Measurements from ENCODE around the gene DTX2. TPM values are rescaled to one million over a fixed set of nuclear protein-coding genes. Genes with fewer than 3 reads are reported as not detected.
"Not testable (repeated sequence)": the region's sequence is repeated elsewhere in the genome, so short reads cannot be mapped to it uniquely, and the experiment has no call there.

DTX2 gene
- total RNA-seq, 1 experiment from 2014 or later = 37.4 TPM

GRCh38 chr7:76471556-76472221 lies 10.2 kb downstream of the DTX2 start:
- ATAC-seq; POLR2A ChIA-PET; H3K27ac ChIP-seq (ENCODE audit: low read depth, low read length): not testable (repeated sequence)

GRCh38 chr7:76473097-76473496 lies 11.6 kb downstream of the DTX2 start:
- H3K4me2 ChIP-seq (ENCODE audit: low read length); H3K36me3 ChIP-seq (ENCODE audit: control insufficient read depth in 1 of 2, insufficient read depth in 2 of 2, low read length in 2 of 2); intact Hi-C loops (cut with micrococcal nuclease); H3K27me3 ChIP-seq (ENCODE audit: insufficient read depth, low read length); H3K9me2 ChIP-seq (ENCODE audit: insufficient read depth); ATAC-seq; H3K27ac ChIP-seq (ENCODE audit: low read depth, low read length); H3K79me2 ChIP-seq (ENCODE audit: insufficient read depth, low read length); CTCF ChIA-PET; BruUV-seq (replicated peaks); H3K4me1 ChIP-seq (ENCODE audit: control insufficient read depth in 1 of 2, insufficient read depth in 2 of 2, low read length in 2 of 2); H3K4me3 ChIP-seq (replicated peaks in 1 of 2; ENCODE audit: low read depth in 1 of 2, low read length in 2 of 2); H2AFZ ChIP-seq (ENCODE audit: low read depth, low read length, poor library complexity, severe bottlenecking); H3K9me3 ChIP-seq (ENCODE audit: control insufficient read depth in 1 of 2, insufficient read depth in 1 of 2, low read depth in 1 of 2, low read length in 2 of 2); H3K9ac ChIP-seq (ENCODE audit: low read length); RAD21 ChIA-PET (ENCODE audit: low non-redundant PET in 1 of 2, low total read pairs in 2 of 2, uncharacterized antibody in 2 of 2, unreplicated experiment in 2 of 2); DNase-seq (ENCODE audit: low read depth, low spot score); H4K20me1 ChIP-seq (ENCODE audit: insufficient read depth); POLR2A ChIA-PET: not testable (repeated sequence)

More at GRCh38 chr7:76471556-76472221, 10.2 kb downstream of the DTX2 start:
- H3K4me2 ChIP-seq (ENCODE audit: low read length); CTCF ChIA-PET; H4K20me1 ChIP-seq (ENCODE audit: insufficient read depth); H3K27me3 ChIP-seq (ENCODE audit: insufficient read depth, low read length); H3K9me3 ChIP-seq (ENCODE audit: control insufficient read depth in 1 of 2, insufficient read depth in 1 of 2, low read depth in 1 of 2, low read length in 2 of 2); BruUV-seq (replicated peaks); H3K79me2 ChIP-seq (ENCODE audit: insufficient read depth, low read length); H2AFZ ChIP-seq (ENCODE audit: low read depth, low read length, poor library complexity, severe bottlenecking); H3K9ac ChIP-seq (ENCODE audit: low read length); H3K4me1 ChIP-seq (ENCODE audit: control insufficient read depth in 1 of 2, insufficient read depth in 2 of 2, low read length in 2 of 2); H3K36me3 ChIP-seq (ENCODE audit: control insufficient read depth in 1 of 2, insufficient read depth in 2 of 2, low read length in 2 of 2); H3K9me2 ChIP-seq (ENCODE audit: insufficient read depth); DNase-seq (ENCODE audit: low read depth, low spot score); intact Hi-C loops (cut with micrococcal nuclease); RAD21 ChIA-PET (ENCODE audit: low non-redundant PET in 1 of 2, low total read pairs in 2 of 2, uncharacterized antibody in 2 of 2, unreplicated experiment in 2 of 2); H3K4me3 ChIP-seq (replicated peaks in 1 of 2; ENCODE audit: low read depth in 1 of 2, low read length in 2 of 2): not testable (repeated sequence)

GRCh38 chr7:76476280-76476679 lies 14.8 kb downstream of the DTX2 start:
- BruUV-seq (replicated peaks); POLR2A ChIA-PET; H4K20me1 ChIP-seq (ENCODE audit: insufficient read depth); CTCF ChIA-PET; RAD21 ChIA-PET (ENCODE audit: low non-redundant PET in 1 of 2, low total read pairs in 2 of 2, uncharacterized antibody in 2 of 2, unreplicated experiment in 2 of 2); H3K9me2 ChIP-seq (ENCODE audit: insufficient read depth); H3K9ac ChIP-seq (ENCODE audit: low read length); H3K4me1 ChIP-seq (ENCODE audit: control insufficient read depth in 1 of 2, insufficient read depth in 2 of 2, low read length in 2 of 2); H3K79me2 ChIP-seq (ENCODE audit: insufficient read depth, low read length); H3K4me3 ChIP-seq (replicated peaks in 1 of 2; ENCODE audit: low read depth in 1 of 2, low read length in 2 of 2); ATAC-seq; H3K27ac ChIP-seq (ENCODE audit: low read depth, low read length); DNase-seq (ENCODE audit: low read depth, low spot score); H3K36me3 ChIP-seq (ENCODE audit: control insufficient read depth in 1 of 2, insufficient read depth in 2 of 2, low read length in 2 of 2); H3K4me2 ChIP-seq (ENCODE audit: low read length); intact Hi-C loops (cut with micrococcal nuclease); H3K27me3 ChIP-seq (ENCODE audit: insufficient read depth, low read length); H3K9me3 ChIP-seq (ENCODE audit: control insufficient read depth in 1 of 2, insufficient read depth in 1 of 2, low read depth in 1 of 2, low read length in 2 of 2); H2AFZ ChIP-seq (ENCODE audit: low read depth, low read length, poor library complexity, severe bottlenecking): not testable (repeated sequence)

GRCh38 chr7:76476742-76477474 lies 15.4 kb downstream of the DTX2 start:
- H3K4me2 ChIP-seq (ENCODE audit: low read length); DNase-seq (ENCODE audit: low read depth, low spot score); RAD21 ChIA-PET (ENCODE audit: low non-redundant PET in 1 of 2, low total read pairs in 2 of 2, uncharacterized antibody in 2 of 2, unreplicated experiment in 2 of 2): not testable (repeated sequence)

More at GRCh38 chr7:76476742-76477474, 15.4 kb downstream of the DTX2 start:
- H3K9me2 ChIP-seq (ENCODE audit: insufficient read depth); H4K20me1 ChIP-seq (ENCODE audit: insufficient read depth); H3K4me1 ChIP-seq (ENCODE audit: control insufficient read depth in 1 of 2, insufficient read depth in 2 of 2, low read length in 2 of 2); intact Hi-C loops (cut with micrococcal nuclease); H3K27me3 ChIP-seq (ENCODE audit: insufficient read depth, low read length); ATAC-seq; H3K27ac ChIP-seq (ENCODE audit: low read depth, low read length); H3K4me3 ChIP-seq (replicated peaks in 1 of 2; ENCODE audit: low read depth in 1 of 2, low read length in 2 of 2); H3K9me3 ChIP-seq (ENCODE audit: control insufficient read depth in 1 of 2, insufficient read depth in 1 of 2, low read depth in 1 of 2, low read length in 2 of 2); H3K9ac ChIP-seq (ENCODE audit: low read length); POLR2A ChIA-PET; H3K36me3 ChIP-seq (ENCODE audit: control insufficient read depth in 1 of 2, insufficient read depth in 2 of 2, low read length in 2 of 2); BruUV-seq (replicated peaks); H3K79me2 ChIP-seq (ENCODE audit: insufficient read depth, low read length); H2AFZ ChIP-seq (ENCODE audit: low read depth, low read length, poor library complexity, severe bottlenecking); CTCF ChIA-PET: not testable (repeated sequence)

All from HCT116 (cell line).